Activated CD4-positive, alpha-beta T cell treated with anti-CD3 and anti-CD28 coated beads, Interleukin-2, amount 10 ng/mL, durations not matched to agents 7 days and 5 days (primary cell): ENCODE data around the gene LPO. TPM values are rescaled to one million over a fixed set of nuclear protein-coding genes. Genes with fewer than 3 reads are reported as not detected.

Experiments used
- CTCF ChIA-PET: fragments of 350-600 bp; sonication (Branson Sonifier 250); formaldehyde crosslinking; loops from one replicate; lab custom pipeline; 2021; ENCODE audit warnings: antibody characterized with exemption; lab: Charles Lee
- POLR2A ChIA-PET: fragments of 350-600 bp; sonication (Branson Sonifier 250); formaldehyde crosslinking; loops from one replicate; lab custom pipeline; 2021; ENCODE audit warnings: antibody characterized with exemption; lab: Charles Lee
- DNase-seq: peaks from one replicate; pipeline ENCODE4 v3.0.0-alpha.2; 2020
- H3K27ac Mint-ChIP-seq: one replicate; pipeline ENCODE4 v1.8.0; 2021; ENCODE audit warnings: mild to moderate bottlenecking, moderate library complexity, mixed read lengths
- H3K27me3 Mint-ChIP-seq: one replicate; pipeline ENCODE4 v1.8.0; 2021; ENCODE audit warnings: mixed read lengths
- H3K36me3 Mint-ChIP-seq: one replicate; pipeline ENCODE4 v1.8.0; 2021; ENCODE audit warnings: low read depth, mixed read lengths
- H3K4me1 Mint-ChIP-seq: one replicate; pipeline ENCODE4 v1.8.0; 2021; ENCODE audit warnings: mixed read lengths
- H3K4me3 Mint-ChIP-seq: one replicate; pipeline ENCODE4 v1.8.0; 2021; ENCODE audit warnings: mild to moderate bottlenecking, moderate library complexity, mixed read lengths
- H3K9me3 Mint-ChIP-seq: one replicate; pipeline ENCODE4 v1.8.0; 2021; ENCODE audit warnings: mixed read lengths
- total RNA-seq, 2 experiments: library from RNA; stranded (reverse); gene quantifications; one replicate each; pipeline ENCODE4 v1.2.3, GENCODE V29; 2021

LPO gene
- not detected for total RNA-seq

DNA sequence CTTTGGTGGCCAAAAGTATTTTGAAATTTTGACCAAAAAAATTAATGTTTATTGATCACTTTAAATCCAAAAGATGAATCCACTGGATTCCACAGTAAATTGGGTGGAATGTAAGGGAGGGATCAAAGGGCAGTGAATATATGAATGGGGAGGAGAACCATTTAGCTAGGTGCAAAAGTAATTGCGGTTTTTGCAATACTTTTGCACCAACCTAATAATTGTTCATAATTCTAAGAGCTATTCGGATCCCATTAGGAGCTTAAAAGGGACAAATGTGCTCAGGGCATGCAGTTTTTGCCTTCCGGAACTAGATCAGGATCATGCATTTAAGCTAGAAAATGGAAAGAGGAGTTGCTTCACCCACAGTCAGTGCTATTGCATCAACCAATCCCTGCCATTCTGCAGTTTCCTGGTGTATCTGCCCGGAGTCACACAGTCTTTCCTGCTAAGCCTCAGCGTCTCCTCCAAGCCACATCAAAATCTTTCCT is at the start of gene LPO:
LPO (plus strand) TSS at position 438 of the 488 bp plus-strand sequence. CDS start 4,396 bp downstream, outside the sequence.
- H3K36me3 Mint-ChIP-seq = no peaks in the 10 kb centered on the region
- H3K27me3 Mint-ChIP-seq = peaks cover 66% of the 10 kb centered on the region
- POLR2A ChIA-PET = no interaction called here
- CTCF ChIA-PET = interaction anchor here (0.6 to 4.6 kb wide), 4 partner anchors 10 to 588 kb away, joined by 3 to 12 read pairs (median 6); no protein-coding TSS in a partner anchor
- no peak within 1 kb of the TSS for H3K27ac Mint-ChIP-seq
- H3K9me3 Mint-ChIP-seq = no peaks in the 10 kb centered on the region
- no peak within 1 kb of the TSS for H3K4me3 Mint-ChIP-seq
- DNase-seq = no peak
- no peaks in the 10 kb centered on the region for H3K4me1 Mint-ChIP-seq

DNA sequence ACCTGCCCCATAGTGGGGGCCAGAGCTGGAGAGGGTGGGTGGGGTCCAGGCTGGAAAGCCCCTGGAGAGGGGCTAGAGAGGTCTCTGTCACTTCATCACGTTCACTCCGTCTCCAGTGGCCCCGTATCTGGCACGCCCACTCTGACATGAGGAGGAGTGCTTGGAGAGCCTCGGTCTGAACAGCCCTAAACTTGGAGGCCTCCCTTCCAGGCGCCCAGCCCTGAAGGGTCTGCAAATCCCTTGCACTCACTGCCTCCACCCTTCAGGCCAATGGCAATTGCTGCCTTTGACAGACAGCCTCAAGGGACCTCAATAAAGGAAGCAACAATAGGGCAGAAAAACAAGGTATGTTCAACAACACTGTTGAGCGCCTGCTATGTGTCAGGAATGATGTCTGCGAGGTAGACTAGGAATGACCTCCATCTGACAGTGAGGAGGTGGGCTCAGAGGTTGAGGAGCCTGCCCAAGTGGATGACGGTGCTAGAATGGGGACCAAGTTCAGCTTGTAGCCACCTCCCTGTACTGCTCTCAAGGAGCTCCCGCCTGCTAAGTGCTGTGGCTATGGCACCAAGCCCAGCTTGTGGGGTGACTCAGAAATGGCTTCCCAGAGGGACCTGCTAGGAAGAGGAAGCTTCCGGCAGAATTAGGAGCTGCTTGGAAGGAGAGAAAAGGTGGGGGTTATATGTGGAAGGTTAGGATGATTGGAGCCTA is 48.8 kb upstream of the LPO start:
- H3K4me1 Mint-ChIP-seq = peaks cover 4% of the 10 kb centered on the region
- DNase-seq = no peak
- H3K36me3 Mint-ChIP-seq = no peaks in the 10 kb centered on the region
- no peak overlapping the region for H3K4me3 Mint-ChIP-seq
- CTCF ChIA-PET = no interaction called here
- peaks cover 4% of the 10 kb centered on the region for H3K27me3 Mint-ChIP-seq
- no peak overlapping the region for H3K27ac Mint-ChIP-seq
- POLR2A ChIA-PET = no interaction called here
- no peaks in the 10 kb centered on the region for H3K9me3 Mint-ChIP-seq

DNA sequence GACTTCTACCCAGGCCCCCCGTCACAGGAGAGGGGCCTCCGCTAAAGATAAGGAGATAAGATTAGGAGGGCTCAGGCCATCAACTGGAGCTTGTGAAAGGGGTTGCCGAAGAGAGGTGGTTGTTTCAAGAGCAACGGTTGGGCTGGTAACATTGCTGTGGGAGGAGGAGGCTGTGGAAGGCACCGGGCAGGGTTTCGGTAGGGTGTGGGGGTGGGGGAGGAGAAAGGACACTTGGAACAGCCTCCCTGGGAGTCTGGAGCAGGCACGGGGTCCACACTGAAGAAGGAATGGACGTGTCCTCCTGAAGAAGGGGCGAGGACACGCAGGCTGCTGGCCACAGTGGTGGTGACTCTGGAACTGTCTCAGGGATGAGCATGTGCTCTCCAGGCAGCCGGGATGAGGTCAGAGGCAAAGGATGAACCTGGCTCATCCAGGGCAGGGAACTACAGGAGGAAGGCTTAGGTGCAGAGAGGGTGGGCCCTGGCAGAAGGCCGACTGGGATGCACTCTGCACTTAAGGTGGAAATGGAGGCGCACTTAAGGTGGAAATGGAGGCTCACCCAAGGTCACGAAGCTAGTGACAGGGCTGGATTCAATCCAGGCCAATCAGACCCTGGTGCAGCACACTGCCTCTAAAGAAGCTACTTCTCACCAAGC is 47.0 kb upstream of the LPO start:
- ChIA-PET POLR2A (no interaction called here), CTCF (interaction anchor here (1.0 to 1.1 kb wide), 3 partner anchors 9 to 197 kb away, joined by 3 to 4 read pairs (median 3); no protein-coding TSS in a partner anchor)
- Mint-ChIP-seq H3K4me3 (no peak overlapping the region), H3K36me3 (no peaks in the 10 kb centered on the region), H3K27ac (no peak overlapping the region), H3K4me1 (no peaks in the 10 kb centered on the region), H3K9me3 (no peaks in the 10 kb centered on the region), H3K27me3 (peaks cover 4% of the 10 kb centered on the region)
- DNase-seq = no peak

DNA sequence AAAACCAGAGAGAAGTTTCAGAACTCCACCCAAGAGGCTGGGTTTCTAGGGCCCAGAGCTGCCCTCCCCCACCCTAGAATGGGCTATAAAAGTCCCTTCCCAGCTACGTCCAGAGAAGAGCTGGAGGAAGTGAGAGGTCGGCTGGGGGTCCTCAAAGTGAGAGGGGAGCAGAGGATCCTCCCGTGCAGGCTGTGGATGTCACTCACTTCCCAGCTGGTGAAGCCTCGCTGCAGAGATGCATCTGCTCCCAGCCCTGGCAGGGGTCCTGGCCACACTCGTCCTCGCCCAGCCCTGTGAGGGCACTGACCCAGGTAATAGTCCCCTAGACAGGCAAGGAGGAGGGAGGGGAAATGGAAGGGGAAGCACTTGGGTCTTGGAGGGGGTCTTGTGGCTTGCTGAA is 45.8 kb upstream of the LPO start, which contains the start of gene EPX:
EPX (plus strand) TSS at position 115 of the 400 bp plus-strand sequence; CDS start at position 236, 121 bp downstream.
- Mint-ChIP-seq H3K27ac (no peak within 1 kb of the TSS), H3K9me3 (no peaks in the 10 kb centered on the region), H3K27me3 (peaks cover 1% of the 10 kb centered on the region), H3K4me3 (no peak within 1 kb of the TSS), H3K36me3 (no peaks in the 10 kb centered on the region), H3K4me1 (no peaks in the 10 kb centered on the region)
- ChIA-PET POLR2A (no interaction called here), CTCF (interaction anchor here (1.1 kb wide), 2 partner anchors 24 to 198 kb away, joined by 3 read pairs; no protein-coding TSS in a partner anchor)
- no peak for DNase-seq

DNA sequence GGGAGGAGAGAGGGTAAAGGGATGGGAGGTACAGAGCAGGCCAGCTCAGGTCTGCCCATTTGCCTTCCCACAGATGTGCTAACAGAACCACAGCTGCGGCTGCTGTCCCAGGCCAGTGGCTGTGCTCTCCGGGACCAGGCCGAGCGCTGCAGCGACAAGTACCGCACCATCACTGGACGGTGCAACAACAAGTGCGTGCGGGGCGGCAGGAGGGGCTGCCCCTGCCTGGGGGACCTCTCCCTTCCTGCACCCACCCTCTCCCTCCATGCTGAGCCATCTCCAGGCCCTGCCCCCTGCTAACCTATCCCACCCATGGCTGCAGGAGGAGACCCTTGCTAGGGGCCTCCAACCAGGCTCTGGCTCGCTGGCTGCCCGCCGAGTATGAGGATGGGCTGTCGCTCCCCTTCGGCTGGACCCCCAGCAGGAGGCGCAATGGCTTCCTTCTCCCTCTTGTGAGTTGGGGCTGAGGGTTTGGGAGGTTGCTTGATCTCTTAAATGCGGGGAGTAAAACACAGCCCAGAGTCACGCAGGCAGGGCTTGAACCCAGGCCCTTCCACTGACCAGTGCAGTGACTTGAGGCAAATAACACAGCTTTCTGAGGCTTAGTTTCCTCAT is 44.6 kb upstream of the LPO start:
- POLR2A ChIA-PET = no interaction called here
- no peak for DNase-seq
- CTCF ChIA-PET = no interaction called here

DNA sequence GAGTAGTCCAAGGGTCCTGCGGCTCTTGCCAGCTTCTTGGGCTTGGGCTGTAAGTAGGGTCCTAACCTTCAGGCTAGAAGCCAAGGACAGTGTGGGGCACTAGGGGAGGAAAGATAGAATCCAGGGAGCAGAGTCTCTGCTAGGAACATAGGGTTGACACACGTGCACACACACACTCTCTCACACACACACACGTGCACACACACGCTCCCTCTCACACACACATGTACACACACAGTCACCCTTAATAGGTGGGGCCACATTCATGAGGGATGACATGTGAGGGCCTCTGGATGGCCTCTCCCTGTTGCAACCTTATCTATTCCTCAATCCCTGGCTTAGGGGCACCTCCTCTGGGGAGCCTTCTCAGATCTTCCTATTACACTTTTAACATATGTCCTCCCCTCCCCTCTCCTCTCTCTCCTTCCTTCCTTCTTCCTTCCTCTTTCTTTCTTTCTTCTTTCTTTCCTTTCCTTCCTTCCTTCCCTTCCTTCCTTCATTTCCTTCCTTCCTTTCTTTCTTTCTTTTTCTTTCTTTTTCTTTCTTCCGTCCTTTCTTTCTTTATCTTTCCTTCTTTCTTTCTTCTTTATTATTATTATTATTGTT is 42.8 kb upstream of the LPO start:
- H3K36me3 Mint-ChIP-seq = no peaks in the 10 kb centered on the region
- ChIA-PET CTCF (no interaction called here), POLR2A (no interaction called here)
- DNase-seq = no peak
- H3K27me3 Mint-ChIP-seq = peaks cover 2% of the 10 kb centered on the region
- no peak overlapping the region for H3K4me3 Mint-ChIP-seq
- no peaks in the 10 kb centered on the region for H3K9me3 Mint-ChIP-seq
- H3K4me1 Mint-ChIP-seq = no peaks in the 10 kb centered on the region
- H3K27ac Mint-ChIP-seq = no peak overlapping the region

More for the DNA sequence above, 44.6 kb upstream of the LPO start:
- H3K4me3 Mint-ChIP-seq = no peak overlapping the region
- no peaks in the 10 kb centered on the region for H3K4me1 Mint-ChIP-seq
- no peaks in the 10 kb centered on the region for H3K27me3 Mint-ChIP-seq
- no peak overlapping the region for H3K27ac Mint-ChIP-seq
- H3K9me3 Mint-ChIP-seq = no peaks in the 10 kb centered on the region
- no peaks in the 10 kb centered on the region for H3K36me3 Mint-ChIP-seq

DNA sequence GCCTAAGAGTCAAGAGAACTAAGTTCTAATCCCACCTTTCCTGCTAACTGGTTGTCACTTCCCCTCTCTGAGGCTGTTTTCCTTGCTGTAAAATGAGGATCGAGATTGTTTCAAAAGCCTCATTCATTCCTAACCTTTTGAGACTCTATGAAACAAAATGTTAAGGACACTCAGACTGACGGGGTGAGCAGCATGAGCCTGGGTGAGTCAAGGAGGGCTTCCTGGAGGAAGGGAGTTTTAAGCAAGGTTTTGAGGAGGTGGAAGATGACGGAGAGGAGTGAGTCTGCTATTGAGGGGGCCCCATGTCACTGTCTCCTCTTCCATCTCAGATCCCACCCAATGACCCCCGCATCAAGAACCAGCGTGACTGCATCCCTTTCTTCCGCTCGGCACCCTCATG is 41.8 kb upstream of the LPO start:
- DNase-seq = no peak
- H3K4me1 Mint-ChIP-seq = no peaks in the 10 kb centered on the region
- H3K4me3 Mint-ChIP-seq = no peak overlapping the region
- no peaks in the 10 kb centered on the region for H3K9me3 Mint-ChIP-seq
- POLR2A ChIA-PET = no interaction called here
- H3K36me3 Mint-ChIP-seq = no peaks in the 10 kb centered on the region
- CTCF ChIA-PET = no interaction called here
- peaks cover 2% of the 10 kb centered on the region for H3K27me3 Mint-ChIP-seq
- no peak overlapping the region for H3K27ac Mint-ChIP-seq

DNA sequence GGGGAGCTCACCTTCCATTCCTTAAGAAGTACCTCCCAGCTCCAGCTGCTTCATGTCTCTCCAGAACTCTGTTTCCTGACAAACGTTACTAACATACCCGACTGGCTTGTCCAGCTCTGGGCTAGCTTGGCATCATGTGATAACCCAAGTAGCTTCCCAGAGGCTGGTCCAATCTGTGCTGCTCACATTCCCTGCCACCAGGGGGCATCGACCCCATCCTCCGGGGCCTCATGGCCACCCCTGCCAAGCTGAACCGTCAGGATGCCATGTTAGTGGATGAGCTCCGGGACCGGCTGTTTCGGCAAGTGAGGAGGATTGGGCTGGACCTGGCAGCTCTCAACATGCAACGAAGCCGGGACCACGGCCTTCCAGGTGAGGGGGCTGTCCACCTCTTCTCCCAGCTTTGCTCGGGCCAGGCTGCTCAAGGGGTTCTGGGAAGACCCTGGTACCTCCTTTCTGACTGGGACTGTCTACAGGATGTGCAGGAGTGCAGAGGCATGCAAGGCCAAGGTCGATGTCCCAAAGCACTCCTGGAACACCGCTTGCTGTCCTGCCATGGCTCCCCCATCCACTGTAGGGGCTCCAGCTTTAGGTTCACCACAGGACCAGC is 38.3 kb upstream of the LPO start:
- H3K27ac Mint-ChIP-seq = no peak overlapping the region
- no peaks in the 10 kb centered on the region for H3K4me1 Mint-ChIP-seq
- ChIA-PET POLR2A (interaction anchor here (0.6 kb wide), 1 partner anchor 95 kb away, joined by 3 read pairs; no protein-coding TSS in a partner anchor), CTCF (interaction anchor here (0.7 to 5.7 kb wide), 14 partner anchors 9 to 805 kb away, joined by 3 to 33 read pairs (median 3); partner anchors contain the start of genes HSF5 and MKS1)
- H3K4me3 Mint-ChIP-seq = no peak overlapping the region
- no peaks in the 10 kb centered on the region for H3K36me3 Mint-ChIP-seq
- no peaks in the 10 kb centered on the region for H3K9me3 Mint-ChIP-seq
- peaks cover 2% of the 10 kb centered on the region for H3K27me3 Mint-ChIP-seq
- peak; percentile 57 for DNase-seq

DNA sequence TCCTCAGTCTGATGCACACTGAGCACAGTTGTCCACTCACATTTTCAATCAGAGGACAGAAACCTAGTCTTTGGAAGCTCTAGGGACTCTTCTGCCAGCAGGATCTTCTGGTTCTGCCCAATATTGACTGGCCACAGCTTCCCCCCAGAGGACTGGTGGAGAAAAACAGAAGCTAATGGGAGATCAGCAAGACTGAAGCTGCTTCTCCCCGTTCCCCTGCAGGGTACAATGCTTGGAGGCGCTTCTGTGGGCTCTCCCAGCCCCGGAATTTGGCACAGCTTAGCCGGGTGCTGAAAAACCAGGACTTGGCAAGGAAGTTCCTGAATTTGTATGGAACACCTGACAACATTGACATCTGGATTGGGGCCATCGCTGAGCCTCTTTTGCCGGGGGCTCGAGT is 35.5 kb upstream of the LPO start:
- ChIA-PET CTCF (interaction anchor here (5.7 kb wide), 1 partner anchor 11 kb away, joined by 33 read pairs; no protein-coding TSS in a partner anchor), POLR2A (no interaction called here)
- no peak overlapping the region for H3K27ac Mint-ChIP-seq
- no peak overlapping the region for H3K4me3 Mint-ChIP-seq
- H3K4me1 Mint-ChIP-seq = no peaks in the 10 kb centered on the region
- no peaks in the 10 kb centered on the region for H3K36me3 Mint-ChIP-seq
- H3K9me3 Mint-ChIP-seq = no peaks in the 10 kb centered on the region
- peaks cover 2% of the 10 kb centered on the region for H3K27me3 Mint-ChIP-seq
- no peak for DNase-seq

DNA sequence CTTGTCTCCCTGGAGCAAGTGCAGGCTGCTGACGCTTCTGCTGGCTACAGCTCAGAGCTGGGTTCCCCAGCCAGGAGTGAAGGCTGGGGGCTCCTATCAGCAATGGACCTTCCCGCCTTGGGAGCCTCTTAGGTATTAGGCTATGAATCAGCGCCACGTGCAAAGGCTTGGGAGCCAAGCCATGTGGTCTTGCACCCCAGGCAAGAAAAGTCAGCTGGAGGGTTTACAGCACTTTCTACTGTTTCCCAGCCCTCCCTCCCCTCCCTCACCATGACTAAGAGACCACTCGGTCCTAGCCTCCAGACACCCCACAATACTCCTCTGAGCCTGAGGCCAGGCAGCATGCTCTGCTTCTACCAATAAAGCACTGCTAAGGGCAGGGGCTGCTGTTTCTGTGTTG is 33.6 kb upstream of the LPO start:
- DNase-seq = no peak
- no peak overlapping the region for H3K4me3 Mint-ChIP-seq
- peaks cover 3% of the 10 kb centered on the region for H3K36me3 Mint-ChIP-seq
- H3K4me1 Mint-ChIP-seq = no peaks in the 10 kb centered on the region
- no peaks in the 10 kb centered on the region for H3K9me3 Mint-ChIP-seq
- POLR2A ChIA-PET = no interaction called here
- no peak overlapping the region for H3K27ac Mint-ChIP-seq
- peaks cover 2% of the 10 kb centered on the region for H3K27me3 Mint-ChIP-seq
- CTCF ChIA-PET = no interaction called here

DNA sequence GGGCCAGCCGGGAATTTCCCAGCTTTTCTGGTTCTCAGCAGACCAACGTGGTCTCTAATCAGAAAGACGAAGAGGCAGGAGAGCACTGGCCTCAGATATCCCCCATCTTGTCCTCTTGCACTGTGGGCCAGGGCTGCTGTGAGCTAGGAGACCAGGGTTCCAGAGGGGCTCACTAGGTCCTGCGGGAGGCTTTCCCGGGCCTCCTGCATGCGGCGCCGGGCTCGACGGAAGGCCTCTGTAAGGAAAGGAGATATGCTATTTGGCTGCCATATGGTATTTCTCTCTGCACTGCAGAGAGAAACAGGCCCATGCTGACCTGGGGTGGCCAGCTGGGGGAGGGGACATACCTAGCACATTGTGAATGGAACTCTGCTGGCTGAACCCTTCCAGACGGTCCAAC is 32.4 kb upstream of the LPO start:
- CTCF ChIA-PET = interaction anchor here (1.3 kb wide), 1 partner anchor 14 kb away, joined by 3 read pairs; no protein-coding TSS in a partner anchor
- peaks cover 2% of the 10 kb centered on the region for H3K4me1 Mint-ChIP-seq
- H3K9me3 Mint-ChIP-seq = no peaks in the 10 kb centered on the region
- POLR2A ChIA-PET = no interaction called here
- no peak overlapping the region for H3K4me3 Mint-ChIP-seq
- H3K27me3 Mint-ChIP-seq = no peaks in the 10 kb centered on the region
- no peak overlapping the region for H3K27ac Mint-ChIP-seq
- DNase-seq = no peak
- peaks cover 6% of the 10 kb centered on the region for H3K36me3 Mint-ChIP-seq

DNA sequence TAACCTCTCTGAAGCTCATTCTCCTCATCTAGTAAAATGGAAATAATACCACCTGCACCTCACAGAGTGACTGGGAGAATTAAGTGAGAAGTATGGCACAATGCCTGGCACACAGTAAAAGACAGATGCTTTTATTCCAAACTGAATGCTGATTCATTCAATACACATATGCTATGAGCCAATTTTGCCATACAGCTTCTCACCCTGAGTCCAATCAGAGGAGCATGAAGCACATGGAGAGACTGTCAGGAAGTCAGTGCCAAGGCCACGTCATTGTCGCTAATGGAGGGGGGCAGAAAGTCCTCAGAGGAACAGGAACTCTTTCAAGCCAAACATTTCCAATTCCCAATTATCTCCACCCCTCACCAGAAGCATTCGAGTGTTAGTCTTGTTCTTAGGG is 30.9 kb upstream of the LPO start:
- Mint-ChIP-seq H3K27me3 (no peaks in the 10 kb centered on the region), H3K4me1 (peaks cover 5% of the 10 kb centered on the region), H3K36me3 (peaks cover 7% of the 10 kb centered on the region), H3K4me3 (no peak overlapping the region), H3K9me3 (no peaks in the 10 kb centered on the region), H3K27ac (no peak overlapping the region)
- POLR2A ChIA-PET = no interaction called here
- CTCF ChIA-PET = interaction anchor here (1.3 kb wide), 1 partner anchor 9 kb away, joined by 3 read pairs; no protein-coding TSS in a partner anchor
- DNase-seq = no peak
